Sigmoid colon (tissue), 7 donors: ENCODE measurements around the gene EPAS1. TPM values are rescaled to one million over a fixed set of nuclear protein-coding genes. Genes with fewer than 3 reads are reported as not detected.

Experiments used
- DNase-seq: peaks from one replicate; pipeline ENCODE4 v3.0.0-alpha.2; 2019
- H3K27ac ChIP-seq, 4 donors: fragments of 200-600 bp; sonication (generic); one replicate each; pipeline ENCODE4 v1.5.1; 2016 to 2019; ENCODE audit warnings: mild to moderate bottlenecking in 1 of 4
- H3K27me3 ChIP-seq, 3 donors: fragments of 200-600 bp; sonication (generic); one replicate each; pipeline ENCODE4 v1.5.1; 2019; ENCODE audit warnings: mild to moderate bottlenecking in 1 of 3
- H3K36me3 ChIP-seq, 4 donors: fragments of 200-600 bp; sonication (generic); one replicate each; pipeline ENCODE4 v1.5.1; 2016 to 2019
- H3K4me1 ChIP-seq, 4 donors: fragments of 200-600 bp; sonication (generic); one replicate each; pipeline ENCODE4 v1.5.1; 2017 to 2019
- H3K4me3 ChIP-seq, 4 donors: fragments of 200-600 bp; sonication (generic); one replicate each; pipeline ENCODE4 v1.5.1; 2017 to 2019; ENCODE audit warnings: mild to moderate bottlenecking in 2 of 4, moderate library complexity in 1 of 4
- H3K9me3 ChIP-seq, 4 donors: fragments of 200-600 bp in 3 of 4; sonication (generic) in 3 of 4; one replicate each; pipeline versions ENCODE4 v1.5.1 to v1.6.1; 2013 to 2019
- CTCF ChIP-seq, 4 experiments: fragments of 450-650 bp in 3 of 4; fragments of 200-600 bp in 1 of 4; IDR thresholded peaks; one replicate each; pipeline ENCODE4 v1.5.1; 2016 to 2019; ENCODE audit warnings: antibody characterized with exemption in 4 of 4, mild to moderate bottlenecking in 3 of 4, moderate library complexity in 2 of 4
- EP300 ChIP-seq, 4 donors: sonication (generic); formaldehyde crosslinking; IDR thresholded peaks; one replicate each; pipeline ENCODE4 v1.6.1; 2017; ENCODE audit warnings: antibody characterized with exemption in 4 of 4
- POLR2A ChIP-seq, 2 donors: fragments of 450-650 bp; IDR thresholded peaks; one replicate each; pipeline ENCODE4 v1.6.1; 2016; ENCODE audit warnings: antibody characterized with exemption in 2 of 2, mild to moderate bottlenecking in 2 of 2, moderate library complexity in 2 of 2
- POLR2AphosphoS5 ChIP-seq, 4 donors: sonication (generic); formaldehyde crosslinking; IDR thresholded peaks; one replicate each; pipeline ENCODE4 v1.6.1; 2017; ENCODE audit warnings: antibody characterized with exemption in 4 of 4
- WGBS, 2 donors: extraction: QIAGEN DNeasy Blood & Tissue Kit; methylation state at CpG; one replicate each; pipeline ENCODE4 v1.1.7; 2013; 5-methylcytosine and 5-hydroxymethylcytosine counted together
- intact Hi-C: fragments of 100-400 bp; cut with DNase I; formaldehyde crosslinking; loops from one replicate; pipeline ENCODE4 v1.15.1; 2023
- polyA plus RNA-seq, 3 donors: library from polyadenylated mRNA; stranded (reverse); fragments of 200-250 nt; gene quantifications; one replicate each; pipeline ENCODE4 v1.2.3, GENCODE V29; 2013
- total RNA-seq, 4 donors: library from RNA; depleted of rRNA; stranded (reverse); fragments of >200 nt; gene quantifications; one replicate each; pipeline ENCODE4 v1.1.0, GENCODE V29; 2016
- donor health status: healthy with polysubstance abuse.
- donor health status: Bipolar disorder and iron deficiency.
- donor health status: healthy.

The EPAS1 gene
- total and polyA plus RNA-seq, 7 donors, result 56.8 to 97.8 (median 62.2) TPM

DNA sequence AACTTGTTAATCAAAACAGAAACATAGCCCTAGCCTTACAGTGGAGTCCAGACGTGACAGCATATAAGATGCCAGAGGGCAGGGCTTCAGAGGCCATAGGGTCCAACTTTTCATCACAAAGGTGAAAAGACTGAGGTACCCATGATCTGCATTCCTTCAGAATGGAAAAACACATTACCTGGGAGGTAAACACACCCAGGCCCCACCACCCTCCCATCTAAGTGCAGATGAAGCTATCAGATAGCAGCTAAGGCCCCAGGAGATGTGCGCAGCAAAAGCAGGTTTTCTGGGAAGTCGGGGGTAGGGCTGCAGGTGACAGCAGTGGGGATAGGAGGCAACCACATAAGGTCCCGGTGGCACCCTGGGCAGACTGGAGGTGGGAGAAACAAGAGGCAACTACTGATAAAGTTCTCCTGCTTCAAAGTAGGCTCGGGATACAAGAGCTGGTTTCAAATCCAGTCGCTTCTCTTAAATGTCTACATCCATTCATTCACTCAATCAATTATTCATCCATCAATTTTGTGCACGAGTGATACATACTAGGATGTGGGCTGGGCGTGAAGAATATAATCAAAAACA is 107.1 kb downstream of the EPAS1 start:
- intact Hi-C loops, result no loop called here
- H3K4me1 ChIP-seq, result peaks cover 0 to 19% (median 0%) of the 10 kb centered on the region in 4 donors
- H3K27me3 ChIP-seq, result no peaks in the 10 kb centered on the region
- no peak overlapping the region for H3K27ac ChIP-seq
- no peak overlapping the region for H3K4me3 ChIP-seq
- TF ChIP-seq POLR2AphosphoS5 (IDR thresholded peaks at IDR 0.05) (no peak), POLR2A (IDR thresholded peaks at IDR 0.05) (no peak), CTCF (IDR thresholded peaks at IDR 0.05) (no peak), EP300 (IDR thresholded peaks at IDR 0.05) (no peak)
- no peaks in the 10 kb centered on the region for H3K9me3 ChIP-seq
- 92% methylated on average over 8 of the region's 8 CpGs for WGBS, 2 donors
- DNase-seq, result no peak
- H3K36me3 ChIP-seq, result no peaks in the 10 kb centered on the region

DNA sequence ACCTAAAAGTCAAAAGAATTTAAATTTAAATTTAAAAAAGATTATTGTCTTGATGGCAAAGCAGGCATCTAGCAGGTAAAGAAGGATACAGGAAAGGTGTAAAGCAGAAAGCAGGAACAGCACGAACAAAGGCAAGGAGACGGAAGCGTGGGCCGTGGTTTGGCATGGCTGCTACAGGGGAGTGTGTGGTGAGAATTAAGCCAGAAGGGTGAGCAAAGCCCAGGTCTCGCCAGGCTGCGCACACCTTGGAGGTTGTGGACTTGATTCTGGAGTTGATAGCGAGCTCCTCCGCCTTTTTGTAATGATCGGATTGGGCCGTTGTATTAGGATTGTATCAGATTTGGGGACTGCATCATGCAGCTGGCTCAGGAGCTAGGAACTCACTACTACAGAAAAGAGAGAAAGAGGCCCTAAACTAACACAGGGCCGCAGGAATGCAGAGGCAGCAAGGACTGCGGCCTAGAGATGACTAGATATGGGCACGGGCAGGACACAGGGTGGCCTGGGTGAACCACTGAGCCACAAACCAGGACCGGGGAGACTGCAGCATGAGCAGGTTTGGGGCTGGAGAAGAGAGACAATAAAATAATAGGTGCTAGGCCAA is 110.7 kb downstream of the EPAS1 start:
- intact Hi-C loops, result no loop called here

DNA sequence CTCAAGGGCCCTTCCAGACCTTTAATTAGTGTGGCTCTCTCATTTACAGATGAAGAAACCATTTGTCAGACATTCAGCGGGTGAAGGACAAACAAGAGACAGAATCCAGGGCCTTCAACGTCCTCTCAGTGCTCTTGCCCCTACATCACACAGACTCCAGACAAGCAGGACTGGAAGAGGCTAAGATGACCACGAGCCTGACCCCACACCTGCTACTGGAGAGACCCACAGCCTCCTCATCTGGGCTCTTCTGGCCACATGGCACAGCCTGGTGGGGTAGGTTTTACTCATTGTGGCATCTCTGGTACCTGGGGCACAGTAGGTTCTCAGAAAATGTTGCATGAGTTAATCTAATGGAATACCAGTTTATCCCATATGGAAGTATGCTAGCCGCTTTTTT is 112.5 kb downstream of the EPAS1 start:
- Histone ChIP-seq H3K4me3 (no peak overlapping the region), H3K36me3 (no peaks in the 10 kb centered on the region), H3K4me1 (peaks cover 0 to 25% (median 0%) of the 10 kb centered on the region in 4 donors), H3K27me3 (no peaks in the 10 kb centered on the region), H3K9me3 (no peaks in the 10 kb centered on the region), H3K27ac (peak overlapping the region; percentile 43 to 66 (median 54))
- no peak for DNase-seq
- intact Hi-C loops, result no loop called here
- TF ChIP-seq CTCF (IDR thresholded peaks at IDR 0.05) (no peak), POLR2AphosphoS5 (IDR thresholded peaks at IDR 0.05) (no peak), POLR2A (IDR thresholded peaks at IDR 0.05) (no peak), EP300 (IDR thresholded peaks at IDR 0.05) (no peak)
- 62 to 80% methylated on average over 4 of the region's 4 CpGs for WGBS, 2 donors

More for the DNA sequence above, 110.7 kb downstream of the EPAS1 start:
- Histone ChIP-seq H3K4me1 (peaks cover 0 to 25% (median 0%) of the 10 kb centered on the region in 4 donors), H3K36me3 (no peaks in the 10 kb centered on the region), H3K27me3 (no peaks in the 10 kb centered on the region), H3K27ac (peak overlapping the region in 3 of 4 donors; percentile 43 to 66 (median 63)), H3K9me3 (no peaks in the 10 kb centered on the region), H3K4me3 (no peak overlapping the region)
- no peak for DNase-seq
- 92 to 94% methylated on average over 14 of the region's 14 CpGs for WGBS, 2 donors
- no peak for TF ChIP-seq POLR2A (IDR thresholded peaks at IDR 0.05)
- no peak for TF ChIP-seq CTCF (IDR thresholded peaks at IDR 0.05)
- TF ChIP-seq EP300 (IDR thresholded peaks at IDR 0.05), result no peak
- TF ChIP-seq POLR2AphosphoS5 (IDR thresholded peaks at IDR 0.05), result no peak

DNA sequence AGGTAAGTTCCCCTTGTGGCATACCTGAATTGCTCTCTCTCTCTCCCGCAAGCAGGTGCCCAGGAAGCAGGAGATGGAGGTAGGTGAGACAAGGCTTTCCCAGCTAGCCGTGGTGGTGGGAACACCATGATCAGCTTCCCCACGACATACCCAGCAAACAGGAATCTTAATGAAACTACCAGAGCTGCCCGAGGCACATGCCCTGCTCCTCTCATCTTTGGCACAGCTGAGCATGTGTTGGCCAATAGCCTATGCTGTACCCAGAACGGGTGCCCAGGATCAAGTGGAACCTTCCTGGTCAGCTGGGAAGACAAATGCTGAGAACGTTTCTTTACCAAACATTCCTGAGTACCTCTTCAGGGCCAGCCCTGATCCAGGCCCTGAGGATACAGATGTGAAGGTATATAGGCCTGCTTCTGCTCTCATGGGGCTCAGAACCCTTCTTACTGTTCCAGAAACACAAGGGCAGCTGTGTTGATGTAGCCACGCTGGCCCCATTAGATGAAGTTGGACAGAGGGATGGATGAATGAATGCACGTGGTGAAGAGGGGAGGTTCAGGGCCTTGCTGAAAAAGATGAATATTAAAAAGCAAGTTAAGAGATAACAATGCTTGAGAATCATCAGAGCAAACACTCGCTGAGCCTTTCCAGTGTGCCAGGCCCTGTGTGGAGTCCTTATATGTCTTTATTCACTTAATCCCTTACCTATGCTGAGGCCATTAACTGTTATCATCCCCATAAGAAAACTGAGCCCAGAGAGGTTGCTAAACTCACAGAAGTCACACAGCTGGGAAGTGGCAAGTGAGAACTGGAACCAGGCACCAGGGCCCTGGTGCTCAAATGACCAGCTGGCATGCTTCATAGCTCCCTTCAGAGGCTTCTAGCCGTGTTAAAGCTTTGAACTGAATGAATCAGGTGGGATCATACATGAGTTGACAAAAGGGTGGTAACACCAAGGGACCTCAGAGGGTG is 113.4 kb downstream of the EPAS1 start:
- Histone ChIP-seq H3K27ac (no peak overlapping the region), H3K4me3 (no peak overlapping the region), H3K4me1 (peaks cover 0 to 23% (median 0%) of the 10 kb centered on the region in 4 donors), H3K9me3 (no peaks in the 10 kb centered on the region), H3K27me3 (no peaks in the 10 kb centered on the region), H3K36me3 (no peaks in the 10 kb centered on the region)
- no peak for DNase-seq
- WGBS, 2 donors, result 78 to 87% methylated on average over 10 of the region's 10 CpGs
- intact Hi-C loops, result no loop called here
- no peak for TF ChIP-seq CTCF (IDR thresholded peaks at IDR 0.05)
- TF ChIP-seq POLR2AphosphoS5 (IDR thresholded peaks at IDR 0.05), result no peak
- no peak for TF ChIP-seq POLR2A (IDR thresholded peaks at IDR 0.05)
- no peak for TF ChIP-seq EP300 (IDR thresholded peaks at IDR 0.05)
